HL-60 (cell line): Measurements from ENCODE around the gene SNX25.

ENCODE experiments used
- DNase-seq, 2 experiments: peaks; one replicate each; pipeline ENCODE4 v3.0.0-alpha.2; 2010 to 2020; ENCODE audit warnings: low read depth in 1 of 2, low spot score in 1 of 2
- H3K27ac ChIP-seq: fragments of 250-450 bp; sonication (Bioruptor Pico); replicated peaks from 2 replicates; pipeline ENCODE4 v1.5.1; 2020; ENCODE audit warnings: mild to moderate bottlenecking, moderate library complexity
- H3K27me3 ChIP-seq: fragments of 250-450 bp; sonication (Bioruptor Pico); 2 replicates; pipeline ENCODE4 v1.5.1; 2021; ENCODE audit warnings: mild to moderate bottlenecking, moderate library complexity; ENCODE audit not compliant: insufficient read depth, poor library complexity, severe bottlenecking
- H3K4me3 ChIP-seq: replicated peaks from 2 replicates; pipeline ENCODE4 v1.5.1; 2011; ENCODE audit warnings: mild to moderate bottlenecking, control low read depth, low read length; ENCODE audit not compliant: insufficient read depth
- CTCF ChIP-seq: IDR thresholded peaks from one replicate; pipeline ENCODE4 v1.5.1; 2011; ENCODE audit warnings: low read length, control low read depth, inconsistent platforms; ENCODE audit not compliant: insufficient read depth
- GABPA ChIP-seq: IDR thresholded peaks from 2 replicates; pipeline ENCODE4 v1.6.1; 2012; ENCODE audit warnings: low read depth
- POLR2AphosphoS5 ChIP-seq: IDR thresholded peaks from 2 replicates; pipeline ENCODE4 v1.6.1; 2012; ENCODE audit warnings: low read depth
- REST ChIP-seq: IDR thresholded peaks from 2 replicates; pipeline ENCODE4 v1.6.1; 2012; ENCODE audit warnings: low read depth; ENCODE audit not compliant: insufficient replicate concordance
- SPI1 ChIP-seq: IDR thresholded peaks from 2 replicates; pipeline ENCODE4 v1.6.1; 2012; ENCODE audit warnings: low read depth, mild to moderate bottlenecking, borderline replicate concordance

Gene SNX25

GRCh38 chr4:185171373-185172071 lies 37.9 kb upstream of the SNX25 start:
- TF ChIP-seq POLR2AphosphoS5 (no peak), GABPA (no peak), CTCF (no peak)
- no peak overlapping the region for H3K27ac ChIP-seq
- H3K4me3 ChIP-seq, result no peak overlapping the region
- H3K27me3 ChIP-seq, result no peaks in the 10 kb centered on the region
- no peak for DNase-seq

- TF ChIP-seq POLR2AphosphoS5 (no peak), GABPA (no peak), REST (no peak), SPI1 (no peak), CTCF (no peak)
- H3K4me3 ChIP-seq, result no peak overlapping the region
Measured at GRCh38 chr4:185179488-185179887, 29.9 kb upstream of the SNX25 start.

GRCh38 chr4:185182239-185182638 lies 27.2 kb upstream of the SNX25 start:
- TF ChIP-seq GABPA (no peak), SPI1 (no peak), REST (no peak), CTCF (no peak), POLR2AphosphoS5 (no peak)
- DNase-seq, result no peak
- H3K27me3 ChIP-seq, result no peaks in the 10 kb centered on the region
- no peak overlapping the region for H3K4me3 ChIP-seq
- no peak overlapping the region for H3K27ac ChIP-seq

More at GRCh38 chr4:185179488-185179887, 29.9 kb upstream of the SNX25 start:
- no peak for DNase-seq
- no peaks in the 10 kb centered on the region for H3K27me3 ChIP-seq
- no peak overlapping the region for H3K27ac ChIP-seq
